Heart left ventricle (tissue), 13 donors: ENCODE results near the gene CHRNE.

Experiments
- CTCF ChIP-seq, 12 donors: fragments of 200-600 bp; sonication (generic) in 4 of 12; IDR thresholded peaks; one replicate each; pipeline versions ENCODE4 v1.5.0 to v1.8.0; 2018 to 2022; ENCODE audit warnings: antibody characterized with exemption in 12 of 12, mild to moderate bottlenecking in 5 of 12
- POLR2A ChIP-seq, 2 donors: fragments of 450-650 bp; IDR thresholded peaks; one replicate each; pipeline ENCODE4 v1.6.1; 2017; ENCODE audit warnings: antibody characterized with exemption in 2 of 2, mild to moderate bottlenecking in 2 of 2, moderate library complexity in 2 of 2
- donor health status: ischemic (EF 13 %, LVEDD 7.1; RV severe dilation, severe dysfunction).
- donor health status: DM: no; HTN: yes; CAD: no.
- donor health status: DM: no; HTN: no; CAD: no.
- donor health status: ischemic (EF 25% LVEDD 6.9; RV normal size, moderate dysfunction).
- donor health status: ischemic (EF 25% LVEDD 5.7; RV mildly dilated, moderate dysfunction).
- donor health status: ischemic (EF 35%, LVEDD 5.7; RV mildly dilated, moderate dysfunction).
- donor health status: nonischemic (EF 11% LVEDD 7.7; RV severe dilation, severe dysfunction).
- donor health status: DM: yes; HTN: yes; CAD: no.
- donor health status: PGD.
- donor health status: ischemic (EF 29% LVEDD 5.4; RV normal size, mild dysfunction).
- donor health status: nonischemic (EF 23%, LVEDD 6.1; RV moderate dilation, normal function).

GRCh38 chr17:4938688-4939545, 36.0 kb upstream of the CHRNE start:
- TF ChIP-seq CTCF (IDR thresholded peaks at IDR 0.05) (no peak), POLR2A (IDR thresholded peaks at IDR 0.05) (no peak)
